Stimulated activated CD8-positive, alpha-beta memory T cell treated with anti-CD3 and anti-CD28 coated beads, Interleukin-12 subunit alpha, Interleukin-12 subunit beta, amount 100 ng/mL, for 1 hour (primary cell): ENCODE measurements around the gene MED15.

Experiments used
- DNase-seq: peaks from one replicate; pipeline ENCODE4 v3.0.0-alpha.2; 2020; ENCODE audit warnings: low read depth

MED15 gene

GRCh38 chr22:20552443-20553401 is 45.3 kb downstream of the MED15 start:
- DNase-seq, result no peak

- DNase-seq, result no peak
Measured at GRCh38 chr22:20553947-20554741, 46.7 kb downstream of the MED15 start.

GRCh38 chr22:20554824-20555223 is 47.4 kb downstream of the MED15 start:
- no peak for DNase-seq

GRCh38 chr22:20558534-20558933 is 51.1 kb downstream of the MED15 start:
- DNase-seq, result no peak

GRCh38 chr22:20559174-20559760 is 51.9 kb downstream of the MED15 start:
- DNase-seq, result no peak

- DNase-seq, result no peak
Measured at GRCh38 chr22:20560716-20561115, 53.3 kb downstream of the MED15 start.

GRCh38 chr22:20561882-20562281 is 54.5 kb downstream of the MED15 start:
- no peak for DNase-seq

- no peak for DNase-seq
Measured at GRCh38 chr22:20562607-20563465, 55.4 kb downstream of the MED15 start.

- no peak for DNase-seq
Measured at GRCh38 chr22:20563466-20563906, 56.1 kb downstream of the MED15 start.

- no peak for DNase-seq
Measured at GRCh38 chr22:20563941-20564371, 56.5 kb downstream of the MED15 start.

GRCh38 chr22:20565079-20565734 is 57.8 kb downstream of the MED15 start:
- no peak for DNase-seq

GRCh38 chr22:20565761-20566160 is 58.4 kb downstream of the MED15 start:
- DNase-seq, result no peak

- DNase-seq, result peak; percentile 63
Measured at GRCh38 chr22:20566420-20567260, 59.2 kb downstream of the MED15 start.

GRCh38 chr22:20567371-20567847 is 60.0 kb downstream of the MED15 start:
- DNase-seq, result no peak

GRCh38 chr22:20567993-20568417 is 60.6 kb downstream of the MED15 start:
- DNase-seq, result no peak

GRCh38 chr22:20568502-20569058 is 61.2 kb downstream of the MED15 start:
- no peak for DNase-seq

- DNase-seq, result peak; percentile 67
Measured at GRCh38 chr22:20569059-20570058, 61.9 kb downstream of the MED15 start.

GRCh38 chr22:20571078-20571503 is 63.7 kb downstream of the MED15 start:
- no peak for DNase-seq
